Small intestine (tissue), 7 donors: ENCODE measurements around the gene TNKS2. TPM values are rescaled to one million over a fixed set of nuclear protein-coding genes. Genes with fewer than 3 reads are reported as not detected.
A peak's percentile ranks its signal among the peaks of the same experiment; 100 is the strongest.

Source experiments
- DNase-seq, 2 donors: peaks; one replicate each; pipeline versions ENCODE4 v3.0.0 to v3.0.0-alpha.2; 2013
- FAIRE-seq: peaks from 2 replicates; lab custom pipeline; 2012; peaks lifted over from hg19 to GRCh38; lab: Jason Lieb, UNC
- H3K27ac ChIP-seq, 3 donors: one replicate each; pipeline ENCODE4 v1.5.1; 2013; ENCODE audit warnings: low read length in 2 of 3, mild to moderate bottlenecking in 2 of 3, control low read depth in 1 of 3, inconsistent platforms in 1 of 3, low read depth in 1 of 3, moderate library complexity in 1 of 3
- H3K27me3 ChIP-seq, 3 donors: one replicate each; pipeline ENCODE4 v1.6.1; 2013; ENCODE audit warnings: low read length in 3 of 3, inconsistent platforms in 1 of 3; ENCODE audit not compliant: control insufficient read depth in 3 of 3, insufficient read depth in 3 of 3
- H3K36me3 ChIP-seq, 3 donors: one replicate each; pipeline ENCODE4 v1.6.1; 2013; ENCODE audit warnings: low read length in 3 of 3, inconsistent platforms in 1 of 3, low read depth in 1 of 3, mild to moderate bottlenecking in 1 of 3, moderate library complexity in 1 of 3; ENCODE audit not compliant: control insufficient read depth in 3 of 3, insufficient read depth in 2 of 3
- H3K4me1 ChIP-seq, 3 donors: one replicate each; pipeline ENCODE4 v1.6.1; 2013; ENCODE audit warnings: low read length in 2 of 3, inconsistent platforms in 1 of 3, low read depth in 1 of 3, mild to moderate bottlenecking in 1 of 3, moderate library complexity in 1 of 3; ENCODE audit not compliant: control insufficient read depth in 3 of 3, insufficient read depth in 2 of 3
- H3K4me3 ChIP-seq, 3 donors: one replicate each; pipeline ENCODE4 v1.5.1; 2013; ENCODE audit warnings: low read length in 3 of 3, control low read depth in 1 of 3, inconsistent platforms in 1 of 3, low read depth in 1 of 3, mild to moderate bottlenecking in 1 of 3, moderate library complexity in 1 of 3
- H3K9me3 ChIP-seq, 2 donors: one replicate each; pipeline ENCODE4 v1.6.1; 2013; ENCODE audit warnings: low read depth in 1 of 2, low read length in 1 of 2; ENCODE audit not compliant: control insufficient read depth in 2 of 2, insufficient read depth in 1 of 2
- WGBS, 3 donors: extraction: QIAGEN DNeasy Blood & Tissue Kit; methylation state at CpG; one replicate each; pipeline ENCODE4 v1.1.7; 2013; 5-methylcytosine and 5-hydroxymethylcytosine counted together
- polyA plus RNA-seq, 4 donors: library from polyadenylated mRNA; stranded (reverse) in 3 of 4; unstranded in 1 of 4; fragments of 200-250 nt in 3 of 4; fragments of 120-200 nt in 1 of 4; gene quantifications; one replicate each; pipeline versions ENCODE4 v1.2.1 to v1.2.3, GENCODE V29; 2013
- donor health status: healthy with polysubstance abuse.
- donor health status: control.
- donor health status: control.
- donor health status: Bipolar disorder and iron deficiency.
- donor health status: healthy.

Gene TNKS2
- polyA plus RNA-seq, 4 donors: 9.2 to 30.0 (median 10.2) TPM

DNA sequence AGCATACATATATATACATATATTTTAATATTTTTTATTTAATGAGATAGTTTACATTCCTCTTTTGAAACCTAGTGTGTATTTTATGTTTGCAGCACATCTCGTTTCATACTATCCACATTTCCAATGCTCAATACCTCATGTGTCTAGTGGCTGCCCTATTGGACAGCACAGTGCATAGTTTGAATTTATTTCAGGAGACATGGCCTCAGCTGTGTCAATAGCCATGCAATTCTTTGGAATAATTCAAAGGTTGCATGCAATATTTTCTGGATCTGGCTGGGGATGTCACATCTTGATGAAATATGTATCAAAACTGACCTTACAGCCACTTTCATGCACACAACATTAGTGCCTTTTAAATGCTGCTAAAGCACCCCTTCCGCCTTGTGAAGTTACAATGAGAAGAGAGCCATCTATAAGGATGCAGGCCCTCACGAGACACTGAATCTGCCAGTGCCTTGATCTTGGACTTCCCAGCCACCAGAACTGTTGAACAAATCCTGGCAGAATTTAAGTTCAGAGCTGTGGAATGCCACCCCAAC lies 98.1 kb downstream of the TNKS2 start:
- no peak for DNase-seq
- Histone ChIP-seq H3K9me3 (no peaks in the 10 kb centered on the region), H3K27me3 (no peaks in the 10 kb centered on the region), H3K27ac (no peak overlapping the region), H3K4me1 (no peaks in the 10 kb centered on the region), H3K4me3 (no peak overlapping the region), H3K36me3 (no peaks in the 10 kb centered on the region)
- 90 to 95% (median 93%) methylated on average over 3 of the region's 3 CpGs for WGBS, 3 donors
- FAIRE-seq: no peak

DNA sequence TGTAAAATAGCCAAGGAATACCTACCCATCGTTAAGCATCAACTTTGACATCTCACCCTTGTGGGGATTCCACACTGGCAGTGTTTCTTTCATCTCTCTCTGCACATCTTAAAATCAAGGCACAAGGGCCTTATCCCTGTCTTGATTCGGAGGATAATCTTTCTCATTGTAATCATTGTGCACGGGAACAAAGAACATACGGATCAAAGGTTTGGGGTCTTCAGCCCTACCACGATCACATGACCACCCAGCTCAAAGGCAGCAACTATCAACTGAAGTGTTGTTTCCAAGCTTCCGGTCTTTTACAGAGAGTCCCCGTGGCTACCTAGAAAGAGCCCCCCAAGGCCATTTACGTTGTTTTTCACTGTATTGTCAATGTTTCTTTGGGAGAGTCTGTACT lies 99.2 kb downstream of the TNKS2 start:
- H3K27ac ChIP-seq: no peak overlapping the region
- no peaks in the 10 kb centered on the region for H3K27me3 ChIP-seq
- no peak for FAIRE-seq
- no peaks in the 10 kb centered on the region for H3K4me1 ChIP-seq
- DNase-seq: no peak
- no peak overlapping the region for H3K4me3 ChIP-seq
- no peaks in the 10 kb centered on the region for H3K36me3 ChIP-seq
- WGBS, 3 donors: 60 to 76% (median 72%) methylated on average over 8 of the region's 8 CpGs
- H3K9me3 ChIP-seq: no peaks in the 10 kb centered on the region

DNA sequence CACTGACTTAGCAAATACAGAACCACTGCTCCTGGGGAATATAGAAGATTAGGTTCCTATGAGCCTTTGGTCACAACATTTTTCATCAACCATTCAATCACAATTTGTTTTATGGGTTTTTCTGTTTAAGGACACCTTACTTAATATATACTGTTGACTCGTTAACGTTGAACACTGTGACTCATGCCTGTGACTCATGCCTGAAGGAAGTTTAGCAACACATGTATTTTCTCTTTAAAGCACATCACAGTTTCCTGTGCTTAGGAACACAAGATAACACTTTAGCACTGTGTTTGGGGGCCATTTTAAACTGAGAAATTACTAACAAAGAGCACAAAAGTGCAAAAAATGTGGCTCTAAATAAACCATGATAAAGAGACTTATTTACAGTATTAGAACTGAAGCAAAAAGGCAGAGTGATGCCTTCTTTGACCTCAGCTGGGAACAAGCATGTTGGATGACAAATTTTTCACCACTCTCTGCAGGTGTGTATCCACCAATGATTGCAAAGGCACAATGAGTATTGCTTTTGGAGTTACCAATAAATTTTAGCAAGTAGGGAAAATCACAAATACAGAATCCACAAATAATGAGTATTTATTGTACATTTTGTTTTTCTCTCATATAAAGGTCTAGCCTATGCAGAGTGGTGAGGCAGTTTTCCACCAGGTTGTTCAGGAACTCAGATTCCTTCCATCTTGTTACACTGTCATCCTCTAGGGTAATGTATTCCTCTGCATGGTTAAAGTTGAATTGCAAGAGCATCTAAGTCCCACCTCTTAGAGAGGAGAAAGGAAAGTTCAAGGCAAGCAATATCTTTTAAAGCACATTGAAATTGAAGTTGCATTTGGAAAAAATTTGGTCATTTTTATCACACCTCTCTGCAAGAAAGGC lies 103.8 kb downstream of the TNKS2 start:
- no peak for FAIRE-seq

DNA sequence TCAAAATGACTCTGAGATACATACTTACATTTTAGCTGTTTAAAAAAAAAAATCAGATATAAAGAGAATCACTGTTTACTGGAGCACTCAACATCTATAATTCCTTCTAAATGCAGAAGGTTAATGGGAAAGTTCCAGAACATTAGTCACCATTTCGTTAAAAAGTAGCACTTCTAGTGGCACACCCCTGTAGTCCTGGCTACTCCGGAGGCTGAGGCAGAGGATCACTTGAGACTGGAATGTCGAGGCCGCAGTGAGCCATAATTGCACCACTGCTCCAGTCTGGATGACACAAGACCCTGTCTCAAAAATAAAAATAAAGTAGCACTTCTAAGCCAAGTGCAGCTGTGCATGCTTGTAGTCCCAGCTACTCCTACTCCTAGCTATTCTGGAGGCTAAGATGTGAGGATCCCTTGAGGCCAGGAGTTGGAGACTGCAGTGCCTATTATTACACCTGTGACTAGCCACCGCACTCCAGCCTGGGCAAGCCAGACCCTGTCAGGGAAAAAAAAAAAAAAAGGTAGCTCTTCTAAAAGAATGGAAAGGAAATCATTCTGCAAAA lies 108.9 kb downstream of the TNKS2 start:
- Histone ChIP-seq H3K36me3 (no peaks in the 10 kb centered on the region), H3K4me3 (no peak overlapping the region), H3K27me3 (no peaks in the 10 kb centered on the region), H3K9me3 (no peaks in the 10 kb centered on the region), H3K27ac (no peak overlapping the region), H3K4me1 (peaks cover 0 to 7% (median 0%) of the 10 kb centered on the region in 3 donors)
- WGBS, 3 donors: 88 to 94% (median 90%) methylated on average over 5 of the region's 5 CpGs
- FAIRE-seq (no peak), DNase-seq (no peak)

More for the DNA sequence above, 103.8 kb downstream of the TNKS2 start:
- Histone ChIP-seq H3K27ac (no peak overlapping the region), H3K4me1 (no peaks in the 10 kb centered on the region), H3K9me3 (no peaks in the 10 kb centered on the region), H3K4me3 (no peak overlapping the region), H3K27me3 (no peaks in the 10 kb centered on the region), H3K36me3 (no peaks in the 10 kb centered on the region)
- WGBS, 3 donors: 0 to 4% (median 2%) methylated on average over 2 of the region's 2 CpGs
- peak; percentile 61 to 73 for DNase-seq

DNA sequence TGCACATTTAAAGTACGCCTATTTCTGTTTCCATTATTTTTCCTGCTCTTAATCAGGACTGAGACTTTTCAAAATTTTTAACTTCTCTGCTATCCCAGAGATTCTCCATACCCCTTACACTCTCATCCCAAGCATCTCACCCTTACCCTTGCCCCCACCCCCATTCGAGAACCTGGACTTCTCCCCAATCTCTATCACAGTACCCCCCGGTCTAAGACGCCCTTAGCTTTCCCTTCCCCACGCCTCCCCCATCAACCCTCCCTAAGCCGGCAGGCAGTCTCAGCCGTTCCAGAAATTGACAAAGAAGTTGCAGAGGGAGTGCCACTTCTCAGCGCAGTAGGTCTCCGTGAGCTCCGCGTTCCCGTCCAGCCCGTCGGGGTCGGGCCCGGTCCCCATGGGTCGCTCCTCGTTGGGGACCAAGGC lies 109.7 kb downstream of the TNKS2 start:
- peak in 1 of 2 donors; percentile 8 for DNase-seq
- no peak for FAIRE-seq
- Histone ChIP-seq H3K36me3 (no peaks in the 10 kb centered on the region), H3K4me1 (peaks cover 0 to 7% (median 0%) of the 10 kb centered on the region in 3 donors), H3K9me3 (no peaks in the 10 kb centered on the region), H3K27ac (peak overlapping the region in 1 of 3 donors; percentile 76), H3K27me3 (no peaks in the 10 kb centered on the region), H3K4me3 (peak overlapping the region; percentile 73 to 81 (median 80))
- WGBS, 3 donors: 4% methylated on average over 18 of the region's 18 CpGs

DNA sequence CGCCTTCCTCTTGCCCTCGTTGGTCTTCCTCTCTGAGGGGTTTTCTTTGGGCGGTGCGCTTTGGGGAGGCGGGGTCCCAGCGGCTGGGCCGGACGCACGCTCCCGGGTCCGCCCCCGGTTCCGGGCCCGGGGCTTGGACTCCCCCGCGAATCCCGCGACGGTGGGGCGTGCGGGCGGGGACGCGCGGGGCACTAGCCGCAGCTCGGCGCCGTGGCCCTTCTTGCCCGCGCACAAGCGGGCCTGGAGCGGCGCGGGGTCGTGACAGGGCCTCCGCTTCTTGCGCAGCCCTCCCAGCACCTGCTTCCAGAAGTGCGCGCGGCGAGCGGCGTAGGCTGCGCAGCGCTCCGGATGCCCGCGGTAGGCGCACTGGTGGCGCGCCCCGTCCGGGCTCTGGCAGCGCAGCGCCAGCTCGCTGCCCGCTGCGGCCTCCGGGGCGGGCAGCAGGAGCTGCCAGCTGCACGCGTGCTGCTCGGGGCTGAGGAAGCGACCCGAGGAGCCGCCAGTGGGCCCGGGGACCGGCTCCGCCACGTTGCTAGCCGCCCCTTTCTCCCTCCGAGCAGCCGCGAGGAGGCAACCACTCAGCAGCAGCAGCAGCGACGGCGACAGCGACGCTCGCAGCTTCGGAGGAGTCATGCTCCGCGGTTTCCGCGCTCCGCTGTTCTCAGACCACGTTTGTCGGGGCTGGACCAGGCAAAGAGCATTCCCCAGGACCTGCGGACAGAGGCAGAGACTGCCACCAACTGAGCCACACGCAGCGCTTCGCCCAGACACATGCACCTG lies 110.3 kb downstream of the TNKS2 start:
- Histone ChIP-seq H3K9me3 (no peaks in the 10 kb centered on the region), H3K27me3 (no peaks in the 10 kb centered on the region), H3K4me3 (peak overlapping the region; percentile 73 to 81 (median 80)), H3K36me3 (no peaks in the 10 kb centered on the region), H3K27ac (peak overlapping the region; percentile 24 to 76 (median 42)), H3K4me1 (peaks cover 0 to 7% (median 0%) of the 10 kb centered on the region in 3 donors)
- DNase-seq (peak; percentile 80 to 92), FAIRE-seq (no peak)
- WGBS, 3 donors: 0% methylated on average over 69 to 93 of the region's 93 CpGs

DNA sequence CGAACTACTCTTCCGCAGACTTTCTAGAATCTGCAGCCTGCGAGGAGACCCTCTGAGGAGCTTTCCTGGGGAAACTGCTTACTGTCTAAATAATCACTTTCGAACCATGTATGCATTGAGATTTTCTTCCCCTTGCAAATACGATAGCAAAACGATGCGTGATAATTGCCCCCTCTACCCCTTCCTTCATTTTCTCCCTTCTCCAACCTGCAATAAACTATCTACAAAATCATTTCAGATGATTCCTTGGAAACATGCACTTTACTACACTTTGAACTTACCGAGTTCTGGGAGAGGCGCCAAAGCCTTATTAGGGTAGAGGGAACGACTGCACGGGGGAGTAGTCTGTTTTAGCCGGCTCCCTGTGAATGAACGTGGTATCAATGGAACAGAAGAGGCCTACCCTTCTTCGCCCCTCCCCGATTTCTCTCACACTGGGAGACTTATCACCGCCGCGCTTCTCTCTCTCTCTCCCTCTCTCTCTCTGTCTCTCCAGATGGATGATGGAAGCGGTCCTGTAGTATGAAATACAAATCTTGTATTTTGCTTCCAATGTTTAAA lies 111.0 kb downstream of the TNKS2 start, which contains the start of gene FGFBP3:
TSS of gene FGFBP3 (minus strand) at position 370 of the 561 bp plus-strand sequence. CDS start 517 bp downstream, outside the sequence.
- Histone ChIP-seq H3K4me3 (peak within 1 kb of the TSS; percentile 73 to 81 (median 80)), H3K36me3 (no peaks in the 10 kb centered on the region), H3K9me3 (no peaks in the 10 kb centered on the region), H3K27ac (peak within 1 kb of the TSS; percentile 24 to 76 (median 42)), H3K4me1 (peaks cover 0 to 7% (median 0%) of the 10 kb centered on the region in 3 donors), H3K27me3 (no peaks in the 10 kb centered on the region)
- FAIRE-seq (no peak), DNase-seq (peak; percentile 37 to 62)
- 0 to 2% (median 1%) methylated on average over 19 of the region's 19 CpGs for WGBS, 3 donors
